HL-60 (cell line): ENCODE results near the gene NEGR1.

ENCODE experiments used
- DNase-seq, 2 experiments: peaks; one replicate each; pipeline ENCODE4 v3.0.0-alpha.2; 2010 to 2020; ENCODE audit warnings: low read depth in 1 of 2, low spot score in 1 of 2
- H3K27ac ChIP-seq: fragments of 250-450 bp; sonication (Bioruptor Pico); replicated peaks from 2 replicates; pipeline ENCODE4 v1.5.1; 2020; ENCODE audit warnings: mild to moderate bottlenecking, moderate library complexity
- H3K27me3 ChIP-seq: fragments of 250-450 bp; sonication (Bioruptor Pico); 2 replicates; pipeline ENCODE4 v1.5.1; 2021; ENCODE audit warnings: mild to moderate bottlenecking, moderate library complexity; ENCODE audit not compliant: insufficient read depth, poor library complexity, severe bottlenecking
- H3K4me3 ChIP-seq: replicated peaks from 2 replicates; pipeline ENCODE4 v1.5.1; 2011; ENCODE audit warnings: mild to moderate bottlenecking, control low read depth, low read length; ENCODE audit not compliant: insufficient read depth
- CTCF ChIP-seq: IDR thresholded peaks from one replicate; pipeline ENCODE4 v1.5.1; 2011; ENCODE audit warnings: low read length, control low read depth, inconsistent platforms; ENCODE audit not compliant: insufficient read depth
- GABPA ChIP-seq: IDR thresholded peaks from 2 replicates; pipeline ENCODE4 v1.6.1; 2012; ENCODE audit warnings: low read depth
- POLR2AphosphoS5 ChIP-seq: IDR thresholded peaks from 2 replicates; pipeline ENCODE4 v1.6.1; 2012; ENCODE audit warnings: low read depth
- REST ChIP-seq: IDR thresholded peaks from 2 replicates; pipeline ENCODE4 v1.6.1; 2012; ENCODE audit warnings: low read depth; ENCODE audit not compliant: insufficient replicate concordance
- SPI1 ChIP-seq: IDR thresholded peaks from 2 replicates; pipeline ENCODE4 v1.6.1; 2012; ENCODE audit warnings: low read depth, mild to moderate bottlenecking, borderline replicate concordance

The NEGR1 gene

GRCh38 chr1:71488555-71489252, 793.6 kb downstream of the NEGR1 start:
- Histone ChIP-seq H3K27me3 (no peaks in the 10 kb centered on the region), H3K27ac (no peak overlapping the region), H3K4me3 (no peak overlapping the region)
- DNase-seq = no peak
- TF ChIP-seq CTCF (no peak), REST (no peak), POLR2AphosphoS5 (no peak), SPI1 (no peak)

GRCh38 chr1:71473331-71473730, 809.0 kb downstream of the NEGR1 start:
- TF ChIP-seq REST (no peak), SPI1 (no peak), POLR2AphosphoS5 (no peak), CTCF (no peak), GABPA (no peak)
- Histone ChIP-seq H3K27ac (no peak overlapping the region), H3K4me3 (no peak overlapping the region), H3K27me3 (no peaks in the 10 kb centered on the region)
- DNase-seq = no peak

GRCh38 chr1:71465093-71465492, 817.2 kb downstream of the NEGR1 start:
- Histone ChIP-seq H3K27me3 (no peaks in the 10 kb centered on the region), H3K27ac (no peak overlapping the region), H3K4me3 (no peak overlapping the region)
- no peak for TF ChIP-seq POLR2AphosphoS5
- no peak for TF ChIP-seq SPI1
- no peak for TF ChIP-seq GABPA
- TF ChIP-seq CTCF = no peak
- TF ChIP-seq REST = no peak
- DNase-seq = no peak
